ENCODE results near the gene KRT38.

- TF ChIP-seq EZH2 (IDR thresholded peaks at IDR 0.05; ENCODE audit: borderline replicate concordance, low read length) (no peak), CTCF (IDR thresholded peaks at IDR 0.05; ENCODE audit: low read length) (no peak)
These were observed 34.1 kb upstream of the KRT38 start for GRCh38 chr17:41474863-41475262.

Data from OCI-LY1 (cell line).